Mucosa of gallbladder (tissue), 1 donor: Measurements from ENCODE around the gene TTC38. TPM values are rescaled to one million over a fixed set of nuclear protein-coding genes. Genes with fewer than 3 reads are reported as not detected.
"Not testable (repeated sequence)": the region's sequence is repeated elsewhere in the genome, so short reads cannot be mapped to it uniquely, and the experiment has no call there.

Source experiments
- DNase-seq: peaks from one replicate; pipeline ENCODE4 v3.0.0-alpha.2; 2020; ENCODE audit warnings: low spot score
- total RNA-seq: library from RNA; stranded (reverse); gene quantifications from one replicate; pipeline ENCODE4 v1.2.1, GENCODE V29; 2021
- donor health status: DM: no; HTN: no; CAD: no.

TTC38 gene
- total RNA-seq, 1 donor from 2014 or later, result 90.4 TPM

- DNase-seq, result no peak
Observed at GRCh38 chr22:46245511-46245910, 22.3 kb upstream of the TTC38 start.

GRCh38 chr22:46246178-46246577 is 21.6 kb upstream of the TTC38 start:
- DNase-seq, result no peak

GRCh38 chr22:46247443-46247975 is 20.3 kb upstream of the TTC38 start:
- DNase-seq, result no peak

- DNase-seq, result peak; percentile 91
Observed at GRCh38 chr22:46250035-46250782, 17.6 kb upstream of the TTC38 start, which contains the start of gene CDPF1. Gene CDPF1 (minus strand): TSS chr22:46250293. CDS start chr22:46248284, 2,009 bp downstream.

- DNase-seq, result no peak
Observed at GRCh38 chr22:46250783-46251125, 17.1 kb upstream of the TTC38 start.

- DNase-seq, result no peak
Observed at GRCh38 chr22:46251266-46251665, 16.5 kb upstream of the TTC38 start.

GRCh38 chr22:46251816-46252380 is 15.9 kb upstream of the TTC38 start:
- no peak for DNase-seq

GRCh38 chr22:46256358-46256958 is 11.3 kb upstream of the TTC38 start:
- DNase-seq, result no peak

- no peak for DNase-seq
Observed at GRCh38 chr22:46259374-46259773, 8.4 kb upstream of the TTC38 start.

- no peak for DNase-seq
Observed at GRCh38 chr22:46260038-46260437, 7.8 kb upstream of the TTC38 start.

- DNase-seq, result peak; percentile 74
Observed at GRCh38 chr22:46262449-46263215, 5.2 kb upstream of the TTC38 start.

- no peak for DNase-seq
Observed at GRCh38 chr22:46263216-46263590, 4.6 kb upstream of the TTC38 start, which contains the start of gene PKDREJ. Gene PKDREJ (minus strand): TSS chr22:46263343. CDS start chr22:46263322, 21 bp downstream.

GRCh38 chr22:46264520-46264919 is 3.3 kb upstream of the TTC38 start:
- peak; percentile 65 for DNase-seq

- not testable (repeated sequence) for DNase-seq
Observed at GRCh38 chr22:46265627-46266026, 2.2 kb upstream of the TTC38 start.

- no peak for DNase-seq
Observed at GRCh38 chr22:46269564-46269963, 1.8 kb downstream of the TTC38 start.

GRCh38 chr22:46272196-46272595 is 4.4 kb downstream of the TTC38 start:
- no peak for DNase-seq

- DNase-seq, result no peak
Observed at GRCh38 chr22:46272762-46273431, 5.1 kb downstream of the TTC38 start.

GRCh38 chr22:46273432-46274148 is 5.8 kb downstream of the TTC38 start:
- no peak for DNase-seq

- no peak for DNase-seq
Observed at GRCh38 chr22:46274381-46274780, 6.6 kb downstream of the TTC38 start.

- DNase-seq, result no peak
Observed at GRCh38 chr22:46275455-46276122, 7.8 kb downstream of the TTC38 start.
